Thyroid gland (tissue), 4 donors: Measurements from ENCODE around the gene RPN1.

ENCODE experiments used
- POLR2A ChIP-seq, 2 donors: fragments of 450-650 bp; IDR thresholded peaks; one replicate each; pipeline ENCODE4 v1.6.1; 2017; ENCODE audit warnings: antibody characterized with exemption in 2 of 2, mild to moderate bottlenecking in 2 of 2, moderate library complexity in 1 of 2
- TF ChIP-seq, protein P1 (sequence below), 6 experiments: fragments of 200-600 bp in 3 of 6; fragments of 450-650 bp in 3 of 6; sonication (generic) in 3 of 6; IDR thresholded peaks; one replicate each; pipeline ENCODE4 v1.5.1; 2016 to 2019; ENCODE audit warnings: antibody characterized with exemption in 6 of 6, mild to moderate bottlenecking in 2 of 6, inconsistent platforms in 1 of 6, moderate library complexity in 1 of 6

DNA sequence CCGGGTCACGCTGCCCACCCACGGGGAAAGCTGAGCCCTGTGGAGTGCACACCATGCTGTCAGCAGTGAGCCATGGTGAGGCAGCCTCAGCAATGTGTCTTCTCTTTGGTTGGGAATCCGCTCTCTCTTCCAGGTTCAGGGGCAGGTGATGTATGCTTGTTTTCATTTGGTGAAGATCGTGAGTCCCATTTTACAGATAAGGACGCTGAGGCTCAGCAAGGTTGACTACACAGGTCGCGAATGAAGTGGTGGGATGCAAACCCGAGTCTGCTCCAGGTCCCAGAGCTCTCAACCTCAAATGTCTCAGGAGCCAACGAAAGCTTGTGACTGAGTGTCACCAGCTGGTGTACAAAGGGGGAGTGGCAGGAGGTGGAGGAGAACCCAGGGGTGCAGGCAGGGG is 74.3 kb downstream of the RPN1 start:
- TF ChIP-seq, protein P1, sequence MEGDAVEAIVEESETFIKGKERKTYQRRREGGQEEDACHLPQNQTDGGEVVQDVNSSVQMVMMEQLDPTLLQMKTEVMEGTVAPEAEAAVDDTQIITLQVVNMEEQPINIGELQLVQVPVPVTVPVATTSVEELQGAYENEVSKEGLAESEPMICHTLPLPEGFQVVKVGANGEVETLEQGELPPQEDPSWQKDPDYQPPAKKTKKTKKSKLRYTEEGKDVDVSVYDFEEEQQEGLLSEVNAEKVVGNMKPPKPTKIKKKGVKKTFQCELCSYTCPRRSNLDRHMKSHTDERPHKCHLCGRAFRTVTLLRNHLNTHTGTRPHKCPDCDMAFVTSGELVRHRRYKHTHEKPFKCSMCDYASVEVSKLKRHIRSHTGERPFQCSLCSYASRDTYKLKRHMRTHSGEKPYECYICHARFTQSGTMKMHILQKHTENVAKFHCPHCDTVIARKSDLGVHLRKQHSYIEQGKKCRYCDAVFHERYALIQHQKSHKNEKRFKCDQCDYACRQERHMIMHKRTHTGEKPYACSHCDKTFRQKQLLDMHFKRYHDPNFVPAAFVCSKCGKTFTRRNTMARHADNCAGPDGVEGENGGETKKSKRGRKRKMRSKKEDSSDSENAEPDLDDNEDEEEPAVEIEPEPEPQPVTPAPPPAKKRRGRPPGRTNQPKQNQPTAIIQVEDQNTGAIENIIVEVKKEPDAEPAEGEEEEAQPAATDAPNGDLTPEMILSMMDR (IDR thresholded peaks at IDR 0.05), result no peak
- no peak for TF ChIP-seq POLR2A (IDR thresholded peaks at IDR 0.05)
